Muscle of leg (tissue), 11 donors: Measurements from ENCODE around the gene ACP5. TPM values are rescaled to one million over a fixed set of nuclear protein-coding genes. Genes with fewer than 3 reads are reported as not detected.
A peak's percentile ranks its signal among the peaks of the same experiment; 100 is the strongest.

Experiments used
- DNase-seq: peaks from one replicate; pipeline ENCODE4 v3.0.0; 2013
- H3K27ac ChIP-seq: one replicate; pipeline ENCODE4 v1.5.1; 2013; ENCODE audit warnings: mild to moderate bottlenecking, low read length, control low read depth
- H3K27me3 ChIP-seq: one replicate; pipeline ENCODE4 v1.6.1; 2013; ENCODE audit warnings: low read length; ENCODE audit not compliant: control insufficient read depth, insufficient read depth
- H3K36me3 ChIP-seq: one replicate; pipeline ENCODE4 v1.6.1; 2013; ENCODE audit warnings: low read length; ENCODE audit not compliant: control insufficient read depth, insufficient read depth
- H3K4me1 ChIP-seq: one replicate; pipeline ENCODE4 v1.6.1; 2013; ENCODE audit warnings: low read length; ENCODE audit not compliant: control insufficient read depth, insufficient read depth
- H3K4me3 ChIP-seq: one replicate; pipeline ENCODE4 v1.5.1; 2013; ENCODE audit warnings: low read length, control low read depth
- H3K9me3 ChIP-seq: replicated peaks from 2 replicates; pipeline ENCODE4 v1.6.1; 2013; ENCODE audit warnings: low read depth, low read length; ENCODE audit not compliant: control insufficient read depth
- WGBS: methylation state at CpG from one replicate; pipeline ENCODE4 v1.1.5; 2013; ENCODE audit warnings: missing lambda C conversion rate; ENCODE audit not compliant: insufficient coverage; 5-methylcytosine and 5-hydroxymethylcytosine counted together
- polyA plus RNA-seq, 8 donors: library from polyadenylated mRNA; unstranded; fragments of 120-200 nt; gene quantifications; one replicate each; pipeline versions ENCODE4 v1.2.1 to v1.2.3, GENCODE V29; 2013; ENCODE audit warnings: inconsistent platforms in 1 of 8, low replicate concordance in 1 of 8; ENCODE audit not compliant: insufficient read length in 8 of 8, insufficient read depth in 1 of 8
- total RNA-seq: library from RNA; stranded (reverse); fragments of 120-200 nt; gene quantifications from one replicate; pipeline ENCODE4 v1.2.4, GENCODE V29; 2013

ACP5 gene
- total and polyA plus RNA-seq, 9 donors = 0.81 to 4.9 (median 1.5) TPM

DNA sequence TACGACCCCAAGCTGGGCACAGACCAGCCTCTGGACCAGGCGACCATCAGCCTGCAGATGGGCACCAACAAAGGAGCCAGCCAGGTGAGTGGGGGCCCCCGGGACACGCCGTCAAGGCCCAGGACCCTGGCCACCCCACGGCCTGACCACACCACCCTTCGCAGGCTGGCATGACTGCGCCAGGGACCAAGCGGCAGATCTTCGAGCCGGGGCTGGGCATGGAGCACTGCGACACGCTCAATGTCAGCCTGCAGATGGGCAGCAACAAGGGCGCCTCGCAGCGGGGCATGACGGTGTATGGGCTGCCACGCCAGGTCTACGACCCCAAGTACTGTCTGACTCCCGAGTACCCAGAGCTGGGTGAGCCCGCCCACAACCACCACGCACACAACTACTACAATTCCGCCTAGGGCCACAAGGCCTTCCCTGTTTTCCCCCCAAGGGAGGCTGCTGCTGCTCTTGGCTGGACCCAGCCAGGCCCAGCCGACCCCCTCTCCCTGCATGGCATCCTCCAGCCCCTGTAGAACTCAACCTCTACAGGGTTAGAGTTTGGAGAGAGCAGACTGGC is 28.0 kb downstream of the ACP5 start:
- WGBS = 87% methylated on average over 23 of the region's 24 CpGs
- Histone ChIP-seq H3K36me3 (peaks cover 28% of the 10 kb centered on the region), H3K4me3 (no peak overlapping the region)

GRCh38 chr19:11547929-11548700 is 29.3 kb downstream of the ACP5 start:
- 85% methylated on average over 10 of the region's 14 CpGs for WGBS
- no peaks in the 10 kb centered on the region for H3K27me3 ChIP-seq
- H3K4me1 ChIP-seq = no peaks in the 10 kb centered on the region
- H3K27ac ChIP-seq = no peak overlapping the region
- DNase-seq = no peak
- no peaks in the 10 kb centered on the region for H3K9me3 ChIP-seq
- no peak overlapping the region for H3K4me3 ChIP-seq
- peaks cover 14% of the 10 kb centered on the region for H3K36me3 ChIP-seq

More for the DNA sequence above, 28.0 kb downstream of the ACP5 start:
- DNase-seq = no peak
- no peaks in the 10 kb centered on the region for H3K9me3 ChIP-seq
- H3K4me1 ChIP-seq = no peaks in the 10 kb centered on the region
- no peaks in the 10 kb centered on the region for H3K27me3 ChIP-seq
- H3K27ac ChIP-seq = no peak overlapping the region

DNA sequence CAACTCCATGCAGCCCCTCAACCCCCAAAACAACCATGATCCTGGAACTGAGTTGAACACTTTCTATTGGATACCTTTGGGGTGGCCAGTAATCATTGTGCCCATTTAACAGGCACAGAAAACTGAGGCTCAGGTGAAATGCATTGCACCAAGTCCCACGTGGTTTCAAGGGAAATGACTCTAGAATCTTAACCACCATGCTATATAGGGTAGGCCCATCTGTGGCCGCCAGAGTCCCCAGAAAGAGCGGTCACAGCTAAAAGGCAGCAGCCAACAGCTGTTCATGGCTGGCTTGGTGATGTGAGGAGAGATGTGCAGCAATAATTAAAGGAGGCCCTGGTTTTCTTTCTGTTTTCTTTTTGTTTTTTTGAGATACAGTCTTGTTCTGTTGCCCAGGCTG is 36.2 kb downstream of the ACP5 start:
- DNase-seq = no peak
- Histone ChIP-seq H3K9me3 (no peaks in the 10 kb centered on the region), H3K27me3 (peaks cover 13% of the 10 kb centered on the region), H3K4me1 (peaks cover 28% of the 10 kb centered on the region), H3K27ac (no peak overlapping the region), H3K36me3 (peaks cover 3% of the 10 kb centered on the region), H3K4me3 (no peak overlapping the region)
- WGBS = 83% methylated on average over 1 of the region's 3 CpGs

DNA sequence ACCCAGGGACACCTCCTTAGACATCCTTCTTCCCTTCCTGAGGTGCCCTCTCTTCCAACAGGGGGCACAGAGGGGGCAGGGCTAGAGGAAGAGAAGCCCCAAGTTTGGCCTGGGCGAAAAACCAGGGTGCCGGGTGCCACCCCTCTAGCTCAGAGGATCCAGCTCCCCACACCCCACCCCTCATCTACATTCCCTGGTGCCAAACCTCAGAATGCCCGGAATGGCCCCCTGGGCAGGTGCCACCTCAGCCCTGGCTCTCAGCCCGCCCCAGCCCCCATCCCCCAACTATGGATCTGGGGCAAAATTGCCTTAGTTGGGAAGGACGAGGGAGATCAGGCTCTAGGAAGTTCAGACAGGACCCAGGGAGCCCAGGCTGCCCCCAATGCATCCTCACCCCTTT is 36.8 kb downstream of the ACP5 start:
- WGBS = 80% methylated on average over 1 of the region's 5 CpGs
- no peak for DNase-seq
- Histone ChIP-seq H3K36me3 (no peaks in the 10 kb centered on the region), H3K4me1 (peaks cover 33% of the 10 kb centered on the region), H3K4me3 (peak overlapping the region; percentile 39), H3K27me3 (peaks cover 13% of the 10 kb centered on the region), H3K9me3 (no peaks in the 10 kb centered on the region), H3K27ac (no peak overlapping the region)

- DNase-seq = peak; percentile 52
These were observed 37.7 kb downstream of the ACP5 start for GRCh38 chr19:11539495-11540365.

DNA sequence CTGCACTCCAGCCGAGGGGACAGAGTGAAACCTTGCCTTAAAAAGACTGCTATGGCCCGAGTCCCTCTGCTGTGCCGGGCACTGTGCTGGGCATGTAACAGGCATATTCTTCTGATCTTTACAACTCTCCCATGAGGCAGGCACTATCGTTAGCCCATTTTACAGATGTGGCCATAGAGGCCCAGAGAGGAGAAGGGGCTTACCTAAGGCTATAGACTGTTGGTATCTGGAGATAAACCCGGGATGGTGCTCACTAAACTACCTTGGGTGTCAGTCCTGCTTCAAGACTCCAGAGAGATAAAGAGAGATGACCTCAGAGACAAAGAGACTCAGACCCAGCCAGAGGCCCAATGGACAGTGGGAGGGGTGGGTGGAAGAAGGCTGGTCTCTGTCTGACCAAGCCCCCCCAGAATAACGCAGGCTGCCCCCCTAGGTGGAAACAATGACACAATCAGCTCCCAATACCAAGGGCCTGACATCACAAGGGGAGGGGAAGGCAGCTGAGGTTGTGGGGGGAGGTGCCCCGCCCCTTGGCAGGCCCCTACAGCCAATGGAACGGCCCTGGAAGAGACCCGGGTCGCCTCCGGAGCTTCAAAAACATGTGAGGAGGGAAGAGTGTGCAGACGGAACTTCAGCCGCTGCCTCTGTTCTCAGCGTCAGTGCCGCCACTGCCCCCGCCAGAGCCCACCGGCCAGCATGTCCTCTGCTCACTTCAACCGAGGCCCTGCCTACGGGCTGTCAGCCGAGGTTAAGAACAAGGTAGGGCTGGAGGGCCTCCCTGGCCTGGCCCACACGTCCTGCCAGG is 39.0 kb downstream of the ACP5 start, which contains the start of gene CNN1:
Gene CNN1, plus strand, starts transcription at position 620 of the 805 bp plus-strand sequence. Its CDS starts 77 bp downstream, at position 697.
- Histone ChIP-seq H3K27ac (peak within 1 kb of the TSS; percentile 78), H3K27me3 (peaks cover 13% of the 10 kb centered on the region), H3K36me3 (no peaks in the 10 kb centered on the region), H3K4me3 (peak within 1 kb of the TSS; percentile 35), H3K4me1 (peaks cover 36% of the 10 kb centered on the region), H3K9me3 (no peaks in the 10 kb centered on the region)
- DNase-seq = peak; percentile 92
- WGBS = 20% methylated on average over 19 of the region's 21 CpGs

More at GRCh38 chr19:11539495-11540365, 37.7 kb downstream of the ACP5 start:
- Histone ChIP-seq H3K4me1 (peaks cover 36% of the 10 kb centered on the region), H3K4me3 (peak overlapping the region; percentile 39), H3K9me3 (no peaks in the 10 kb centered on the region), H3K27me3 (peaks cover 13% of the 10 kb centered on the region), H3K27ac (peak overlapping the region; percentile 78), H3K36me3 (no peaks in the 10 kb centered on the region)
- 70% methylated on average over 2 of the region's 36 CpGs for WGBS

- peak; percentile 88 for DNase-seq
- Histone ChIP-seq H3K9me3 (no peaks in the 10 kb centered on the region), H3K36me3 (no peaks in the 10 kb centered on the region), H3K4me3 (peak overlapping the region; percentile 43), H3K27me3 (peaks cover 13% of the 10 kb centered on the region), H3K27ac (peak overlapping the region; percentile 80), H3K4me1 (peaks cover 36% of the 10 kb centered on the region)
- 2% methylated on average over 40 of the region's 54 CpGs for WGBS
These were observed 41.5 kb downstream of the ACP5 start for GRCh38 chr19:11535792-11536595.

DNA sequence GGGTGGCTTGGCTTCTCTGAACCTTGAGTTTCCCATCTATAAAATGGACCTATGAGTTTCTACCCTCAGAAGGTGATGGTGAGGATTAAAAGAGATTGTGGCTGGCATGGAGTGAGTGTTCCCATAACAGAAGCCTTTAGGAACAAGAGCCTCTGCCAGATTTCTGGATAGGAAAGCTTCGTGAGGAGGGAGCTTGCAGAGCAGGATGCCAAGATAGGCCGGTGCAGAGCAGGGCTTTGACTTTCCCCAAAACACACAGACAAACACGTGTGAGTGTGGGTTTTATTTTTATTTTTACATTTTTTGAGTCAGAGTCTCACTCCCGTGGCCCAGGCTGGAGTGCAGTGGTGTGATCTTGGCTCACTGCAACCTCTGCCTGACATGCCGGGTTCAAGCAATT is 42.5 kb downstream of the ACP5 start:
- Histone ChIP-seq H3K27me3 (peaks cover 9% of the 10 kb centered on the region), H3K4me1 (peaks cover 29% of the 10 kb centered on the region), H3K9me3 (no peaks in the 10 kb centered on the region), H3K36me3 (no peaks in the 10 kb centered on the region), H3K4me3 (no peak overlapping the region), H3K27ac (no peak overlapping the region)
- DNase-seq = peak; percentile 50
- 55% methylated on average over 2 of the region's 5 CpGs for WGBS

DNA sequence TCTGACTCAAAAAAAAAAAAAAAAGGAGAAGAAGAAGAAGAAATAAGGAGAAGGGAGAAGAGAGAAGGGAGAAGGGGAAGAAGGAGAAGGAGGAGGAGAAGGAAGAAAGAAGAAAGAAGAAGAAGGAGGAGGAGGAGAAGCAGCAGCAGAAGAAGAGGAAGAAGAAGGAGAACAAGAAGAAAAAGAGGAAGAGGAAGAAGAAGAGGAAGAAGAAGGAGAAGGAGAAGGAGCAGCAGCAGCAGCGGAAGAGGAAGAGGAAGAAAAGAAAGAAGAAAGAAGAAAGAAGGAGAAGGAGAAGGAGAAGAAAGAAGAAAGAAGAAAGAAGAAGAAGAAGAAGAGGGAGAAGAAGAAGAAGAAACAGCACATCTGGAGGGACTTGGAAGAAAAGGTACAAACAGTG is 42.9 kb downstream of the ACP5 start:
- peaks cover 8% of the 10 kb centered on the region for H3K27me3 ChIP-seq
- no peak for DNase-seq
- no peak overlapping the region for H3K4me3 ChIP-seq
- H3K27ac ChIP-seq = no peak overlapping the region
- H3K4me1 ChIP-seq = peaks cover 25% of the 10 kb centered on the region
- 64% methylated on average over 1 of the region's 1 CpG for WGBS
- H3K36me3 ChIP-seq = no peaks in the 10 kb centered on the region
- no peaks in the 10 kb centered on the region for H3K9me3 ChIP-seq
